RWPE2 (cell line): ENCODE data around the gene ASH1L.
"Not testable (repeated sequence)": the region's sequence is repeated elsewhere in the genome, so short reads cannot be mapped to it uniquely, and the experiment has no call there.

Source experiments
- ATAC-seq: fragments of 200-7000 bp; cut with Tn5 transposase; 3 replicates; pipeline ENCODE4 v1.9.1; 2021; ENCODE audit warnings: low read depth
- DNase-seq: peaks from one replicate; pipeline ENCODE4 v3.0.0-alpha.2; 2020; ENCODE audit warnings: low spot score
- H3K27ac ChIP-seq: fragments of 450-650 bp; 2 replicates; pipeline ENCODE4 v1.5.1; 2017; ENCODE audit warnings: mild to moderate bottlenecking; ENCODE audit not compliant: poor library complexity, severe bottlenecking
- H3K27me3 ChIP-seq: fragments of 250-450 bp; sonication (Bioruptor Pico); 2 replicates; pipeline ENCODE4 v1.5.1; 2021; ENCODE audit warnings: mild to moderate bottlenecking, moderate library complexity; ENCODE audit not compliant: insufficient read depth, poor library complexity, severe bottlenecking
- H3K36me3 ChIP-seq: fragments of 250-450 bp; sonication (Bioruptor Pico); 2 replicates; pipeline ENCODE4 v1.5.1; 2020; ENCODE audit warnings: low read depth, mild to moderate bottlenecking, moderate library complexity
- H3K4me1 ChIP-seq: fragments of 250-450 bp; sonication (Bioruptor Pico); 2 replicates; pipeline ENCODE4 v1.5.1; 2021; ENCODE audit warnings: mild to moderate bottlenecking, moderate library complexity; ENCODE audit not compliant: insufficient read depth, poor library complexity, severe bottlenecking
- H3K4me3 ChIP-seq: fragments of 250-450 bp; sonication (Bioruptor Pico); 2 replicates; pipeline ENCODE4 v1.5.1; 2021; ENCODE audit warnings: mild to moderate bottlenecking, moderate library complexity; ENCODE audit not compliant: severe bottlenecking
- H3K9me3 ChIP-seq: fragments of 250-450 bp; sonication (Bioruptor Pico); 2 replicates; pipeline ENCODE4 v1.5.1; 2021; ENCODE audit warnings: mild to moderate bottlenecking, moderate library complexity; ENCODE audit not compliant: severe bottlenecking
- TF ChIP-seq, protein P1 (sequence below): fragments of 450-650 bp; IDR thresholded peaks from one replicate; pipeline ENCODE4 v1.5.1; 2017; ENCODE audit warnings: mild to moderate bottlenecking, moderate library complexity; ENCODE audit not compliant: poor library complexity, severe bottlenecking

The ASH1L gene

GRCh38 chr1:155454096-155454495 lies 108.5 kb downstream of the ASH1L start:
- Histone ChIP-seq H3K27me3 (no peaks in the 10 kb centered on the region), H3K27ac (no peak overlapping the region), H3K9me3 (no peaks in the 10 kb centered on the region), H3K36me3 (peaks cover 40% of the 10 kb centered on the region), H3K4me3 (no peak overlapping the region), H3K4me1 (no peaks in the 10 kb centered on the region)
- ATAC-seq (no peak), DNase-seq (no peak)
- TF ChIP-seq, protein P1, sequence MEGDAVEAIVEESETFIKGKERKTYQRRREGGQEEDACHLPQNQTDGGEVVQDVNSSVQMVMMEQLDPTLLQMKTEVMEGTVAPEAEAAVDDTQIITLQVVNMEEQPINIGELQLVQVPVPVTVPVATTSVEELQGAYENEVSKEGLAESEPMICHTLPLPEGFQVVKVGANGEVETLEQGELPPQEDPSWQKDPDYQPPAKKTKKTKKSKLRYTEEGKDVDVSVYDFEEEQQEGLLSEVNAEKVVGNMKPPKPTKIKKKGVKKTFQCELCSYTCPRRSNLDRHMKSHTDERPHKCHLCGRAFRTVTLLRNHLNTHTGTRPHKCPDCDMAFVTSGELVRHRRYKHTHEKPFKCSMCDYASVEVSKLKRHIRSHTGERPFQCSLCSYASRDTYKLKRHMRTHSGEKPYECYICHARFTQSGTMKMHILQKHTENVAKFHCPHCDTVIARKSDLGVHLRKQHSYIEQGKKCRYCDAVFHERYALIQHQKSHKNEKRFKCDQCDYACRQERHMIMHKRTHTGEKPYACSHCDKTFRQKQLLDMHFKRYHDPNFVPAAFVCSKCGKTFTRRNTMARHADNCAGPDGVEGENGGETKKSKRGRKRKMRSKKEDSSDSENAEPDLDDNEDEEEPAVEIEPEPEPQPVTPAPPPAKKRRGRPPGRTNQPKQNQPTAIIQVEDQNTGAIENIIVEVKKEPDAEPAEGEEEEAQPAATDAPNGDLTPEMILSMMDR, result no peak

- DNase-seq, result no peak
- no peak for ATAC-seq
- Histone ChIP-seq H3K36me3 (peaks cover 39% of the 10 kb centered on the region), H3K4me1 (no peaks in the 10 kb centered on the region), H3K9me3 (no peaks in the 10 kb centered on the region), H3K27ac (no peak overlapping the region), H3K27me3 (no peaks in the 10 kb centered on the region), H3K4me3 (no peak overlapping the region)
- TF ChIP-seq, protein P1, result no peak
These were observed 109.5 kb downstream of the ASH1L start for GRCh38 chr1:155453141-155453540.

- H3K4me3 ChIP-seq, result no peak overlapping the region
- TF ChIP-seq, protein P1, result no peak
- ATAC-seq, result no peak
- no peak for DNase-seq
- H3K27ac ChIP-seq, result no peak overlapping the region
- H3K27me3 ChIP-seq, result no peaks in the 10 kb centered on the region
- H3K9me3 ChIP-seq, result no peaks in the 10 kb centered on the region
- peaks cover 39% of the 10 kb centered on the region for H3K36me3 ChIP-seq
- H3K4me1 ChIP-seq, result no peaks in the 10 kb centered on the region
These were observed 111.4 kb downstream of the ASH1L start for GRCh38 chr1:155451199-155451598.

DNA sequence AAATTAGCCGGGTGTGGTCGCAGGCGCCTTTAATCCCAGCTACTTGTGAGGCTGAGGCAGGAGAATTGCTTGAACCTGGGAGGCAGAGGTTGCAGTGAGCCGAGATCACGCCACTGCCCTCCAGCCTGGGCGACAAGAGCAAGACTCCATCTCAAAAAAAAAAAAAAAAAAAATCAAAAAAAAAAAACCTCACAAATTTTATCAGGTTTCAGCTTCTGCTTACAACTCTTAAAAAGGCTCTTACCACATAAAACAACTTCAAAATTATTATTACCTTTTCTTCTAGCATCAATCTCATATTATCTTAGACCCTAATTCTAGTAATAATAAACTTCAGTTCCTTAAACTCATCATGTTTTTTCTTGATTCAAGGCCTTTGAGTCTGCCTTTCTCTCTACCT lies 120.2 kb downstream of the ASH1L start:
- not testable (repeated sequence) for H3K9me3 ChIP-seq, H3K4me3 ChIP-seq, DNase-seq, H3K4me1 ChIP-seq, ATAC-seq, H3K27me3 ChIP-seq, H3K27ac ChIP-seq
- peaks cover 22% of the 10 kb centered on the region for H3K36me3 ChIP-seq

GRCh38 chr1:155437405-155437804 lies 125.2 kb downstream of the ASH1L start:
- TF ChIP-seq, protein P1, result no peak
- ATAC-seq (no peak), DNase-seq (no peak)

GRCh38 chr1:155433831-155434389 lies 128.7 kb downstream of the ASH1L start:
- not testable (repeated sequence) for H3K9me3 ChIP-seq, H3K27me3 ChIP-seq, H3K4me1 ChIP-seq, DNase-seq, ATAC-seq, H3K4me3 ChIP-seq, H3K27ac ChIP-seq
- peaks cover 49% of the 10 kb centered on the region for H3K36me3 ChIP-seq

More at GRCh38 chr1:155437405-155437804, 125.2 kb downstream of the ASH1L start:
- Histone ChIP-seq H3K27ac (no peak overlapping the region), H3K36me3 (peaks cover 42% of the 10 kb centered on the region), H3K4me3 (no peak overlapping the region), H3K9me3 (no peaks in the 10 kb centered on the region), H3K27me3 (no peaks in the 10 kb centered on the region), H3K4me1 (no peaks in the 10 kb centered on the region)

GRCh38 chr1:155433128-155433830 lies 129.3 kb downstream of the ASH1L start:
- not testable (repeated sequence) for DNase-seq, H3K4me1 ChIP-seq, H3K27me3 ChIP-seq, H3K4me3 ChIP-seq, H3K27ac ChIP-seq, ATAC-seq, H3K9me3 ChIP-seq
- peaks cover 42% of the 10 kb centered on the region for H3K36me3 ChIP-seq
